CD8-positive, alpha-beta memory T cell (primary cell): Measurements from ENCODE around the gene STK32C. TPM values are rescaled to one million over a fixed set of nuclear protein-coding genes. Genes with fewer than 3 reads are reported as not detected.
"Not testable (repeated sequence)": the region's sequence is repeated elsewhere in the genome, so short reads cannot be mapped to it uniquely, and the experiment has no call there.

Experiments used
- CTCF ChIA-PET: fragments of 350-600 bp; sonication (Branson Sonifier 250); formaldehyde crosslinking; loops from one replicate; lab custom pipeline; 2021; ENCODE audit warnings: antibody characterized with exemption; lab: Charles Lee
- POLR2A ChIA-PET: fragments of 350-600 bp; sonication (Branson Sonifier 250); formaldehyde crosslinking; loops from one replicate; lab custom pipeline; 2021; ENCODE audit warnings: antibody characterized with exemption; lab: Charles Lee
- DNase-seq, 5 donors: peaks; one replicate each; pipeline versions ENCODE4 v3.0.0 to v3.0.0-alpha.2; 2020 to 2022; ENCODE audit warnings: mixed read lengths in 1 of 5
- H3K27ac ChIP-seq: one replicate; pipeline ENCODE4 v1.7.0; 2013; ENCODE audit warnings: low read depth, mild to moderate bottlenecking, low read length, moderate library complexity
- H3K27me3 ChIP-seq: 2 replicates; pipeline ENCODE4 v1.7.0; 2013; ENCODE audit warnings: low read length, mild to moderate bottlenecking; ENCODE audit not compliant: insufficient read depth, poor library complexity, severe bottlenecking
- H3K36me3 ChIP-seq: 2 replicates; pipeline ENCODE4 v1.7.0; 2013; ENCODE audit warnings: mild to moderate bottlenecking, low read length, moderate library complexity; ENCODE audit not compliant: insufficient read depth
- H3K4me1 ChIP-seq: 2 replicates; pipeline ENCODE4 v1.7.0; 2013; ENCODE audit warnings: mild to moderate bottlenecking, low read length, moderate library complexity; ENCODE audit not compliant: insufficient read depth
- H3K4me3 ChIP-seq: 2 replicates; pipeline ENCODE4 v1.7.0; 2013; ENCODE audit warnings: mild to moderate bottlenecking, low read length
- H3K9me3 ChIP-seq: 2 replicates; pipeline ENCODE4 v1.7.0; 2013; ENCODE audit warnings: mild to moderate bottlenecking, low read length
- H3K27ac Mint-ChIP-seq, 8 donors: one replicate each; pipeline ENCODE4 v1.8.0; 2020 to 2021; ENCODE audit warnings: mixed read lengths in 8 of 8, mild to moderate bottlenecking in 6 of 8, inconsistent platforms in 3 of 8, moderate library complexity in 3 of 8
- H3K27me3 Mint-ChIP-seq, 2 donors: one replicate each; pipeline ENCODE4 v1.8.0; 2020 to 2021; ENCODE audit warnings: mixed read lengths in 2 of 2, mild to moderate bottlenecking in 1 of 2, moderate library complexity in 1 of 2
- H3K36me3 Mint-ChIP-seq, 3 donors: one replicate each; pipeline ENCODE4 v1.8.0; 2020 to 2021; ENCODE audit warnings: mixed read lengths in 3 of 3, inconsistent platforms in 1 of 3, mild to moderate bottlenecking in 1 of 3
- H3K4me1 Mint-ChIP-seq, 3 donors: one replicate each; pipeline ENCODE4 v1.8.0; 2020 to 2021; ENCODE audit warnings: mixed read lengths in 3 of 3, inconsistent platforms in 1 of 3, mild to moderate bottlenecking in 1 of 3
- H3K4me3 Mint-ChIP-seq, 7 donors: one replicate each; pipeline ENCODE4 v1.8.0; 2020 to 2021; ENCODE audit warnings: mixed read lengths in 7 of 7, mild to moderate bottlenecking in 6 of 7, moderate library complexity in 4 of 7, inconsistent platforms in 2 of 7
- H3K9me3 Mint-ChIP-seq, 5 donors: one replicate each; pipeline ENCODE4 v1.8.0; 2020 to 2022; ENCODE audit warnings: mixed read lengths in 5 of 5, mild to moderate bottlenecking in 3 of 5, moderate library complexity in 2 of 5, inconsistent platforms in 1 of 5
- polyA plus RNA-seq: library from polyadenylated mRNA; unstranded; fragments of 300-500 nt; fragmentation: Illumina TruSeq; gene quantifications from one replicate; pipeline ENCODE4 v1.2.3, GENCODE V29; 2021
- total RNA-seq, 2 experiments: library from RNA; stranded (reverse); gene quantifications; one replicate each; pipeline ENCODE4 v1.2.3, GENCODE V29; 2021

Gene STK32C
- total and polyA plus RNA-seq, 3 experiments from 2014 or later: 8.5 to 14.9 (median 14.0) TPM

DNA sequence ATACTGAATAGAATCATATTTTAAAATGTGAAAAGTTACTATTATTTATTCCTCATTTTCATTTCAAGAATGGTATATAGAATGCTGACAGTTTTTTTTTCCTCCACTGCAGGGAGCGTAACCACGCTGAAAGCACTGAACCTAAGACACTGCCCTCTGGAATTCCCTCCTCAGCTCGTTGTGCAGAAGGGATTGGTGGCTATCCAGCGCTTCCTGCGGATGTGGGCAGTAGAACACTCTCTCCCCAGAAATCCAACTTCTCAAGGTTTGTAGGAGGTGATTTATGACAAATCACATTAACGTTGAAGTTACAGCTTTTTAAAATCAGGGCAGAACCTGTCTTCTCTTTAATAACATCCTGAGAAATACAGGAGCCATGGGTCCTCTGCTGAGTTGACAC is 36.6 kb upstream of the STK32C start:
- H3K4me3 Mint-ChIP-seq: no peak overlapping the region
- POLR2A ChIA-PET: no interaction called here
- CTCF ChIA-PET: no interaction called here
- Histone ChIP-seq H3K36me3 (no peaks in the 10 kb centered on the region), H3K4me3 (no peak overlapping the region), H3K27me3 (no peaks in the 10 kb centered on the region), H3K27ac (no peak overlapping the region), H3K4me1 (no peaks in the 10 kb centered on the region), H3K9me3 (no peaks in the 10 kb centered on the region)
- DNase-seq: no peak
- no peaks in the 10 kb centered on the region for H3K4me1 Mint-ChIP-seq
- H3K36me3 Mint-ChIP-seq: peaks cover 10 to 33% (median 13%) of the 10 kb centered on the region in 3 donors
- no peak overlapping the region for H3K27ac Mint-ChIP-seq
- peaks cover 0 to 4% (median 2%) of the 10 kb centered on the region in 5 donors for H3K9me3 Mint-ChIP-seq
- no peaks in the 10 kb centered on the region for H3K27me3 Mint-ChIP-seq

DNA sequence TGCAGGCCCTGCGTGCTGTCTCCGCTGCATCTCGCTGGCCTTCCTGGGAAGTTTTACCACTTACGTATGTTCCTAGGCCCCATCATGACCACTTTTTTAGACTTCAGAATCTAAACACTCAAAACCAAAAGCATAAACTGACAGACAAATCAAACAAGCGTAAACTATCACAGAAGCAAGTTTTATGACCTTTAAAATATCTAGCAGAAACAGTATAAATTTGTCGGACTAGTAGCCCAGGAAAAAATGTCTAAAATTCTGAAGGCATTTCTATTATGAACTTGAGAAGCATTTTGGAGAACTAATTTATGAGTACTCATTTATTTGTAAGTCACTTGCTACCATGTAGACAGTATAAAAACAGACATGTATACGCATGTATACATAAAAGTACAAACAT is 34.8 kb upstream of the STK32C start:
- ChIA-PET CTCF (interaction anchor here (1.0 kb wide), 1 partner anchor 11 kb away, joined by 4 read pairs; no protein-coding TSS in a partner anchor), POLR2A (no interaction called here)
- H3K4me3 ChIP-seq: no peak overlapping the region
- H3K27me3 ChIP-seq: no peaks in the 10 kb centered on the region
- H3K9me3 ChIP-seq: no peaks in the 10 kb centered on the region
- H3K36me3 ChIP-seq: no peaks in the 10 kb centered on the region
- H3K27ac ChIP-seq: no peak overlapping the region
- Mint-ChIP-seq H3K4me1 (peaks cover 0 to 2% (median 2%) of the 10 kb centered on the region in 3 donors), H3K27me3 (no peaks in the 10 kb centered on the region), H3K4me3 (peak overlapping the region in 1 of 7 donors; percentile 24), H3K9me3 (peaks cover 0 to 4% (median 2%) of the 10 kb centered on the region in 5 donors), H3K27ac (no peak overlapping the region), H3K36me3 (peaks cover 10 to 26% (median 13%) of the 10 kb centered on the region in 3 donors)
- DNase-seq: no peak
- H3K4me1 ChIP-seq: no peaks in the 10 kb centered on the region

DNA sequence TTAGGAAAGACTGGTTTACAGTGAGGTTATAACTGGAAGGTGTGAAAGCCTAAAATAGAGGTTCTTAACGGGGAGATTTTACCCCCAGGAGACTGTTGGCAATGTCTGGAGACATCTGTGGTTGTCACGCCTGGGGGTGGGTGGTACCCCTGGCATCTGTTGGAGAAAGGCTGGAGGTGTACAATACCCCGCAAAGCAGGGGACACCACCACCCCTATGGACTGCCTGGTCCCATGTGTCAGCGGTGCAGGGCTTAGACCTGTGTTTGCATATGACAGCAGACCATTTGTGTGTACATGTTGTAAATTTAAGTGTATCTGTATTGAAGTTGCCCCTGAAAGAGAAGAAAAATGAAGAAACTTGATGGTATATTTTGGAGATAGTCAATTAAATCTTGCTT is 34.0 kb upstream of the STK32C start:
- ChIA-PET POLR2A (no interaction called here), CTCF (no interaction called here)

DNA sequence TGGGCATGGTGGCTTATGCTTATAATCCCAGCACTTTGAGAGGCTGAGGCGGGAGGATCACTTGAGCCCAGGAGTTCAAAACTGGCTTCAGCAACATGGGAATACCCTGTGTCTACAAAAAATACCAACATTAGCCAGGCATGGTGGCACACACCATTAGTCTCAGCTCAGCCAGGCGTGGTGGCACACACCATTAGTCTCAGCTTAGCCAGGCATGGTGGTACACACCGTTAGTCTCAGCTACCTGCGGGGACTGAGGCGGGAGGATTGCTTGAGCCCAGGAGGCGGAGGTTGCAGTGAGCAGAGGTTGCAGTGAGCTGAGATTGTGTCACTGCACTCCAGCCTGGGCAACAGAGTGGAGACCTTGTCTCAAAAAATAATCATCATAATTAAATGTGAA is 33.3 kb upstream of the STK32C start:
- peak overlapping the region in 1 of 8 donors; percentile 48 for H3K27ac Mint-ChIP-seq
- Histone ChIP-seq H3K36me3 (no peaks in the 10 kb centered on the region), H3K27me3 (no peaks in the 10 kb centered on the region), H3K9me3 (no peaks in the 10 kb centered on the region), H3K4me3 (no peak overlapping the region), H3K27ac (no peak overlapping the region), H3K4me1 (peaks cover 8% of the 10 kb centered on the region)
- peaks cover 10 to 25% (median 13%) of the 10 kb centered on the region in 3 donors for H3K36me3 Mint-ChIP-seq
- ChIA-PET CTCF (no interaction called here), POLR2A (no interaction called here)
- H3K4me1 Mint-ChIP-seq: peaks cover 9 to 16% (median 14%) of the 10 kb centered on the region in 3 donors
- H3K9me3 Mint-ChIP-seq: peaks cover 0 to 4% (median 2%) of the 10 kb centered on the region in 5 donors
- H3K27me3 Mint-ChIP-seq: no peaks in the 10 kb centered on the region
- H3K4me3 Mint-ChIP-seq: no peak overlapping the region
- DNase-seq: no peak

More for the DNA sequence above, 34.0 kb upstream of the STK32C start:
- peaks cover under 1% of the 10 kb centered on the region for H3K4me1 ChIP-seq
- Mint-ChIP-seq H3K4me3 (no peak overlapping the region), H3K36me3 (peaks cover 10 to 25% (median 13%) of the 10 kb centered on the region in 3 donors), H3K9me3 (peaks cover 0 to 4% (median 2%) of the 10 kb centered on the region in 5 donors), H3K27me3 (no peaks in the 10 kb centered on the region), H3K27ac (no peak overlapping the region), H3K4me1 (peaks cover 5 to 10% (median 9%) of the 10 kb centered on the region in 3 donors)
- H3K36me3 ChIP-seq: no peaks in the 10 kb centered on the region
- no peak overlapping the region for H3K4me3 ChIP-seq
- no peak for DNase-seq
- no peaks in the 10 kb centered on the region for H3K27me3 ChIP-seq
- H3K27ac ChIP-seq: no peak overlapping the region
- H3K9me3 ChIP-seq: no peaks in the 10 kb centered on the region

DNA sequence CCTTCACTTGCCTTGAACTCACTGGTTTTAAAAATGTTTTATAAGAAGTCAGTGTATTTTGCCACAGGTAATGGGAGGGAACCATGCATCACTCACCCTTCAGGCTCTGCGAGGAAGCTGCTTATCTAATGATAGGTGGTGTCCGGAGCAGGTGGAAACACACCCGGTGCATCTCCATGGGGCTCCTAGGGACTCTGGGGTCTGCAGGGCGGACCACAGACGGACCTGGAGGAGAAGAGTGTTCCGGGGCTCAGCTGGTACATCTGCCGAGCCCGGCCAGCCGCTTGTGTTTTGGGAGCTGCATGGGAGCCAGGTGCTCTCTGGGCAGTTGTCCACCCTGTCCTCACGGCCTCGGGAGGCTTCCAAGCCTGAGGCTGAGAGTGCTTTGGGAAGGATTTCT is 31.5 kb upstream of the STK32C start:
- H3K27ac Mint-ChIP-seq: no peak overlapping the region
- POLR2A ChIA-PET: no interaction called here
- peaks cover 9 to 23% (median 14%) of the 10 kb centered on the region in 3 donors for H3K4me1 Mint-ChIP-seq
- CTCF ChIA-PET: no interaction called here
- H3K9me3 Mint-ChIP-seq: peaks cover 0 to 4% (median 2%) of the 10 kb centered on the region in 5 donors
- no peak for DNase-seq
- Histone ChIP-seq H3K27me3 (no peaks in the 10 kb centered on the region), H3K27ac (no peak overlapping the region), H3K4me1 (peaks cover 10% of the 10 kb centered on the region), H3K36me3 (no peaks in the 10 kb centered on the region), H3K9me3 (no peaks in the 10 kb centered on the region), H3K4me3 (no peak overlapping the region)
- H3K27me3 Mint-ChIP-seq: no peaks in the 10 kb centered on the region
- peak overlapping the region in 2 of 7 donors; percentile 42 to 56 for H3K4me3 Mint-ChIP-seq
- peaks cover 8 to 13% (median 12%) of the 10 kb centered on the region in 3 donors for H3K36me3 Mint-ChIP-seq

DNA sequence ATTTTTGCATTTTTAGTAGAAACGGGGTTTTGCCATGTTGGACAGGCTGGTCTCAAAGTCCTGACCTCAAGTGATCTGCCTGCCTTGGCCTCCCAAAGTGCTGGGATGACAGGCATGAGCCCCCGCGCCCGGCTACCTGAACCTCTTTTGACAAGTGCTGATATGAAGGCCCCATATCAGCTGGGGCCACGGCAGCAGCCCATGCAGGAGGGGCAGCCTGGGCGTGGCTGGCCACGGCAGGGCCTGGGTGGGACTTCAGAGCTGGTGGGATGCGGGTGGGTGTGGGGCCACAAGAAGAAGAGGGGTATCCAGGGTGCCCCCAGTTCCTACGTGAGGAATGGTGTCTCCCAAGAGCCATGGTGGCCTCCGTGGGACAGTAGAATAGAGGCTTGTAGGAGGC is 31.1 kb upstream of the STK32C start:
- Histone ChIP-seq H3K4me1 (peaks cover 10% of the 10 kb centered on the region), H3K27me3 (no peaks in the 10 kb centered on the region), H3K27ac (no peak overlapping the region), H3K9me3 (no peaks in the 10 kb centered on the region), H3K36me3 (no peaks in the 10 kb centered on the region), H3K4me3 (no peak overlapping the region)
- Mint-ChIP-seq H3K4me1 (peaks cover 9 to 23% (median 14%) of the 10 kb centered on the region in 3 donors), H3K27me3 (no peaks in the 10 kb centered on the region), H3K4me3 (no peak overlapping the region), H3K27ac (no peak overlapping the region), H3K36me3 (peaks cover 8 to 13% (median 11%) of the 10 kb centered on the region in 3 donors), H3K9me3 (peaks cover 0 to 4% (median 2%) of the 10 kb centered on the region in 5 donors)
- no peak for DNase-seq
- ChIA-PET POLR2A (no interaction called here), CTCF (no interaction called here)

DNA sequence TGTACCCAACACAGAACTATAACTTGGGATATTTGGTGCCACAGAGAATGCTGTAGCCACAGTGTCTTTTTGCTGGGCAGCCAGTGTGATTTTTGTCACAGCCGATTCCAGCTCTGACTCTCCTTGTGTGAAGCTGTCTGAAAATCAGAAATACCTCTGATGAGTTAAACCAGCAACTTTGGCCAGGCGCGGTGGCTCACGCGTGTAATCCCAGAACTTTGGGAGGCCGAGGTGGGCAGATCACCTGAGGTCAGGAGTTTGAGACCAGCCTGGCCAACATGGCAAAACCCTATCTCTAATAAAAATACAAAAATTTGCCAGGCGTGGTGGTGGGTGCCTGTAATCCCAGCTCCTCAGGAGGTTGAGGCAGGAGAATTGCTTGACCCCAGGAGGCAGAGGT is 30.1 kb upstream of the STK32C start:
- Mint-ChIP-seq H3K36me3 (peaks cover 8 to 13% (median 8%) of the 10 kb centered on the region in 3 donors), H3K4me3 (peak overlapping the region in 4 of 7 donors; percentile 80 to 88 (median 86)), H3K27ac (peak overlapping the region in 3 of 8 donors; percentile 76 to 89 (median 83)), H3K4me1 (peaks cover 12 to 30% (median 18%) of the 10 kb centered on the region in 3 donors)
- H3K27me3 ChIP-seq, H3K36me3 ChIP-seq, DNase-seq, H3K27me3 Mint-ChIP-seq, POLR2A ChIA-PET, H3K9me3 Mint-ChIP-seq, H3K4me3 ChIP-seq, H3K27ac ChIP-seq, H3K9me3 ChIP-seq: not testable (repeated sequence)
- peaks cover 11% of the 10 kb centered on the region for H3K4me1 ChIP-seq
- CTCF ChIA-PET: interaction anchor here (0.9 kb wide), 1 partner anchor 11 kb away, joined by 3 read pairs; no protein-coding TSS in a partner anchor

DNA sequence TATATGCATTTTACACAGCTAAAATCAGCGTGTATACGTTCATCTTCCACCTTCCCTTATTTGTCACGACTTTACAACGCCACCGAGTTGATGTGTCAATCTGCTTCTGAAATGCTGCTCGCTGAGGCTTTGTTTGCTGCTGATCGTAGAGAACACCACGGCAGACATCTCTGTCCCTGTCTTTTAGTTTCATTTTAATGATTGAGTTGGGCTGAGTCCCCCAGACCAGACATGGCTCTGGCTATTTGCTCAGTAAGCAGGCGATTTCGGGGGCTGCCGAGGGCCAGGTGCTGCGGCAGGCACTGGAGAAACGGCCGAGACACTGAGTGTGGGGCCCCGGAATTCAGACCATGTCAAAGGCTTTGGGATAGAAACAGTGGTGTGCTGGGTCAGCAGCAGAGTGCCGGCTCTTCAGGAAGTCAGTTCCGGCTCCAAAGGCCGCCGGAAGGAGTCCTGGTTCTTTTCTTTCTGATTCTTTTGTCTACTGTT is 29.2 kb upstream of the STK32C start:
- Histone ChIP-seq H3K36me3 (no peaks in the 10 kb centered on the region), H3K4me3 (peak overlapping the region; percentile 43), H3K27me3 (no peaks in the 10 kb centered on the region), H3K27ac (no peak overlapping the region), H3K4me1 (peaks cover 19% of the 10 kb centered on the region), H3K9me3 (no peaks in the 10 kb centered on the region)
- H3K27ac Mint-ChIP-seq: peak overlapping the region; percentile 57 to 97 (median 81)
- H3K36me3 Mint-ChIP-seq: peaks cover 4 to 7% (median 6%) of the 10 kb centered on the region in 3 donors
- H3K9me3 Mint-ChIP-seq: peaks cover 0 to 3% (median 0%) of the 10 kb centered on the region in 5 donors
- CTCF ChIA-PET: interaction anchor here (1.2 kb wide), 1 partner anchor 16 kb away, joined by 3 read pairs; no protein-coding TSS in a partner anchor
- POLR2A ChIA-PET: no interaction called here
- peak in 2 of 5 donors; percentile 14 to 17 for DNase-seq
- peaks cover 16 to 36% (median 24%) of the 10 kb centered on the region in 3 donors for H3K4me1 Mint-ChIP-seq
- H3K4me3 Mint-ChIP-seq: peak overlapping the region; percentile 80 to 93 (median 86)
- H3K27me3 Mint-ChIP-seq: peaks cover 0 to under 1% of the 10 kb centered on the region in 2 donors
